GM19328 (cell line): ENCODE results near the gene RPL12.

Experiments used
- ATAC-seq: cut with Tn5 transposase; IDR thresholded peaks from one replicate; pipeline ENCODE4 v1.9.1; 2021; ENCODE audit warnings: mild to moderate bottlenecking, moderate library complexity; ENCODE audit not compliant: unreplicated experiment

Gene RPL12

DNA sequence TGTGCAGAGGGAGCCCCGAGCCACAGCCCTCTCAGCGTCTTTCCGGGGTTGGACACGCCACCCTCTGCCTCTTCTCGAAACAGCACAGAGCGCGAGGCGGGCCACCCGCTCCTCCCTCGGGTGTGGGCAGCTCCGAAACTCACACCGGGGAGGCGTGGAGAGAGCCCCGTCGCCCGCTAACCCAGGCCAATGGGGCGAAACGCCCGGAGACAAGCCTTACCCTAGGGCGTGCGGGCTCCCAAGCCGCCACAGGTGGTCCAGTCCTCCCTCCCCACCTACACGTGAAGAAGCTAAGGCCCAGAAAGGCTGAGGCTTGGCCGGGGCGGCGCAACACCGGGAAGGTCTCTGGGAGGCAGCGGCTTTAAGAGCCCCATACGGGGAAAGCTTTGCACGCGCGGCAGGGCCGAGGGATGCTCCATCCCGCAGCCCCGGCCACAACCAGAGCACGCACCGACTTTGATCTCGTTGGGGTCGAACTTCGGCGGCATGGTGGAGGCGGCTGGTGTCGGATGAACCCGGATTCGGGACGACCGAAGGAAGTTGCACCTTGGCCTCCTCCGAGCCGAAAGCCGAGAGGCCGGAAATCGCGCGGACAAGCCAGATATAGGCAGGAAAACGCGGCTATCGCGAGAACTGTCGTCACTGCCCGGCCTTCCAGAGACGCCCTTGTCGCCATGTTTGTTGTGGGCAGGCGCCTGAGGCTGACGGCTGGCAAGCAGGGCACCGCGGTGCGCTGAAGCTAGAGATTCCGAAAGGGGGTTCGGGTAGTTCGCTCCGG is at the start of gene RPL12, which contains the start of gene LRSAM1:
TSS of gene RPL12 (minus strand) at position 577 of the 778 bp plus-strand sequence. CDS start at position 488, 89 bp downstream.
TSS of gene LRSAM1 (plus strand) at position 681 of the 778 bp plus-strand sequence. CDS start 3,018 bp downstream, outside the sequence.
- ATAC-seq = peak; percentile 60

- no peak for ATAC-seq
Measured at GRCh38 chr9:127500862-127501261, 49.7 kb upstream of the RPL12 start.

DNA sequence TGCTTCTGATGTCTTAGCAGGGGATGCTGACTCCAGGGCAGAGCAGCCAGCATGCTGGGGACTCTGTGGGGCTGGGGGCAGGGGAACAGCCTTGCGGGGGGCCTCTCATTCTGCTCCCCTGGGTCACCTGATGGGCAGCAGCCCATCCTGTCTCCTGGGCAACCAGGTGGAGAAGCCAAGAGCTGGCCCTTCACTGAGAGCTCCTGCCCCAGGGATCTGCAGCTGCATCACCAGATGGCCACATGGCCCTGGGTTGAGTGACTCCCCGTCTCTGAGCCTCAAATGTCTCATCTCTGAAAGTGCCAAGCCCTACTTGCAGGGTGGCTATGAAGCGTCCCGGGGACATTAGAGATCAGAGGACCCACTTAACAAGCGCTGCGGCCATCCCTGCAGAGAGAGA is 49.2 kb upstream of the RPL12 start:
- no peak for ATAC-seq

- no peak for ATAC-seq
Measured at GRCh38 chr9:127498298-127498697, 47.1 kb upstream of the RPL12 start.

- ATAC-seq = no peak
Measured at GRCh38 chr9:127497656-127498290, 46.6 kb upstream of the RPL12 start.

DNA sequence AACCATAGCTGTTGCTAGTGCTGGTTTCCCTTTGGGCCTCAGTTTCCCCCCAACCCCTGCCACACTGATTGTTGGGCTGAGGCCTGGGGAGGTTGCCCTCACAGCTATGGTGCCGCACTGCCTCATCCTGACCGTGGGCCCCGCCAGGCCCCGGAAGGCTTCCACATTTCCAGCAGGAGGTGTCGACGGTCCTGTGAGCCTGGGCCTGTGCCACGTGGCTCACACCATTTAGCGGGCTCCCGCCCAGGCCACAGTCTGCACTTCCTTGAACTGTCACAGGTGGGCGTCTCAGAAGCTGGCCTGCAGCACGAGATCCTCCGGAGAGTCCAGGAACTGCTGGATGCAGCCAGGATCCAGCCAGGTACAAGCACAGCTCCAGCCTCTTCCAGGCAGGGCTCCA is 45.8 kb upstream of the RPL12 start:
- no peak for ATAC-seq

DNA sequence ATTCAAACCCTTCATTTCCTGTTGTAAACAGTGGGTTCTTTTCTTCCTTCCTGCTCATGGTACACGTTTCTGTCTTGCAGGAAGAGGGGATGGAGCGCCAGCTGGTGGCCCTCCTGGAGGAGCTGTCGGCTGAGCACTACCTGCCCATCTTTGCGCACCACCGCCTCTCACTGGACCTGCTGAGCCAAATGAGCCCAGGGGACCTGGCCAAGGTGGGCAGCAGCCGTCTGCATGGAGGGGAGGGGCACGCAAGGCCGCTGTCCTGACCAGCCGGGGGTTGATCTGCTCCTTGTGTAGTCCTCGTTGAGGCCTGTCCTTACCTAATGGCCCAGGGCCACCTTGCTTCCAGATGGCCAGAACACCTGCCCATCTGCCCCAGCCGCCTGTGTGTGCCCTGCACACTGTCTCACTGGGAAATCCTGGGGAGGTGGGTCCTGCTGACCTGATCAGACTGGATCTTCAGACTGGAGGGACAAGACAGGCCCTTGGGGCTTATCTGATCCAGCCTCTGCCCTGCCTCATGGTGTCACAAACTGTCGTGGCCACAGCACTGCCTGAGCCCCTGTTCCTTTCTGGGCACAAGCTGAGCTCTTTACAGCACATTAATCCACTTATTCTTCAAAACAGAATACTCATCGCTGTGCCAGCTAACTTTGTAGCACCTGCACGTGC is 44.8 kb upstream of the RPL12 start:
- ATAC-seq = no peak

- no peak for ATAC-seq
Measured at GRCh38 chr9:127494304-127494702, 43.1 kb upstream of the RPL12 start.

DNA sequence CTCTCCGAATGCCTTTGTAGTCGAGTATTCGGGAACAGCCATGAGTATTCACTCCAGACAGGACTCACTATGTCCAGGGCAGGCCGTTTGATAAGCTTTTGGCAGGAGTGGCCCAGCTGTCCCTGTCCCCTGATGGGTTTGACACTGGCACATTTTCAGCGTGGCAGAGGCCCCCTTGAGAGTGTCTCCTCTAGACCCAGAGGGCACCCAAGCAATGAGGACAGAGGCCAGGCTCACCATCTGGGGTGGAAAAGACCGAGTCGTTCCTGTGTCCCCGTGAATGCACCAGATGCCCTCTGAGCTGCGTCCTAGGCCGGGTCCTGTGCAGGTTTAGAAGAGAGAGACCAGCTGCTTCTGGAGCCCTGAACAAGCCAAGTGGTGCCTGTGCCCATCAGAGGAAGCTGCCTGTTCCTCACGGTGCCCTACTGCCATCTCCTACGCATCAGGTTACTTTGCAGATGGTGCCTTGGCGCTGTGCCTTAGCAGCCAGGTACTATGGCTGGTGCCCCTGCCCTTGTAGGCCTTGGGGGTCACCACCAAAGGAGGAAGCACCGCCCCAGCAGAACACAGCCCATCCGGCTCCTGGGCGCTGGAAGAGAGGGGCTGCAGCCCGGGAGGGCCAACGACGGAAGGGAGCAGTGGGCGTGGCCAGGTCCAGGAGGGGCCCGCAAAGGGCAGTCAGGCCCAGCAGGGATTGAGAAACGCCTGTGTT is 42.5 kb upstream of the RPL12 start:
- ATAC-seq = no peak

GRCh38 chr9:127492616-127493015 is 41.4 kb upstream of the RPL12 start:
- ATAC-seq = no peak

- no peak for ATAC-seq
Measured at GRCh38 chr9:127491516-127491915, 40.3 kb upstream of the RPL12 start.

DNA sequence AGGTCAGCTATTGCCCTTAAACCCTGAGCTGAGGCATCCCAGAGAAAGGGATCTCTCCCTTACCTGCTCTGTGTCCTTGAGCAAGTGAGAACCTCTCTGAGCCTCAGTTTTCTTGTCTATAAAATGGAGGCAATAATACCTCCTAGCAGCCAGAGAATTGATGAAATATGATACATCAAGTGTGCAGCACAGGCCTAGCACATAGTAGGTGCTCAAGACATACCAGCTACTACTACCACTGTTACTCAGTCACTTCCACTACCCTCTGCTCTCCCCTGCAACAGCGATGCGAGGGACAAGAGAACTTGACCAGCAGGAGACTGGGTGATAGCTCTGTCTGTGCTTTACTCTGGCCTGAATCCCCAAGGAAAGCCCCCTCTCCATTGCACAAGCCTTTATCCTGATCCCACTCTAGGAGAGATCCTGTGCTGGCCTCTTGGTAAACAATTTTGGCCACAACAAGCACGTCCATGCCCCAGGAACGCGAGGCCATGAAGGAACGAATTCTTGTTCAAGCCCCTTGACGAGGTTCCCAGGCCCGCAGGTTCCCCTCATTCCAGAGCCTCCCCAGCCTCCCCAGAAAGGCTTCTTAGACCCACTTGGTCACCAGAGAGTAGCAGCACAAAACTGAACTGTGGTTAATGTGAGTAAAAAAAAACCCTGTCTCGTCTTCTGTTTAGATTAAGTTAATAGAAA is 39.5 kb upstream of the RPL12 start:
- ATAC-seq = no peak

DNA sequence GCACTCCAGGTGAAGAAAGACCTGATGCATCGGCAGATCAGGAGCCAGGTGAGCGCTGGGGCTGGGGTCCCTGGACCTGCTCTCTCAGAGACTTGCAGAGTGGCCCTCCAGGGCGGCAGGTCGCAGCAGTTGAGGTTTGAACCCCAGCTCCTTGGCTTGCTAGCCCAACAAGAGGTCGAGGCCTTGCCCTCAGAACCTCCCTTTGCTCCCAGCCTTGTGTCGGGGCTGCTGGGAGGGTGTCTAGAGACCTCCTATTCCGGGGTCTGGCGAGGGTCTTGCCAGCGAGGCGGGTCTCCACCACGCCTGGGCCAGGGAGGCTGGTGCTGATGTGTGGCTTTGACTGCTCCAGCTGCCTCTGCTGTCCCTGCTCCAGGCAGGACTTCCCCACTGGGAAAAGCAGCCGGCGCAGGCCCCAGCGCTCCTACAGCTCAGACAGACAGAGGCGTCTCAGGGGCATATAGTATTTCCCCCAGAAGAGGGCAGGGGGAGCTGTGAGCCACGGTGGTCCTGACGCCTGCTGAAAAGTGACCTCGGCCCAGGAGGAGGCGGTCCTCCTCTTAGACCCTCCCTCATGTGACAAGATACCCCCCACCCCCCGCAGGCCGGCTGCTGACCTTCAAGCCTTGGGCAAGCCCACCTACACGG is 38.4 kb upstream of the RPL12 start:
- no peak for ATAC-seq

DNA sequence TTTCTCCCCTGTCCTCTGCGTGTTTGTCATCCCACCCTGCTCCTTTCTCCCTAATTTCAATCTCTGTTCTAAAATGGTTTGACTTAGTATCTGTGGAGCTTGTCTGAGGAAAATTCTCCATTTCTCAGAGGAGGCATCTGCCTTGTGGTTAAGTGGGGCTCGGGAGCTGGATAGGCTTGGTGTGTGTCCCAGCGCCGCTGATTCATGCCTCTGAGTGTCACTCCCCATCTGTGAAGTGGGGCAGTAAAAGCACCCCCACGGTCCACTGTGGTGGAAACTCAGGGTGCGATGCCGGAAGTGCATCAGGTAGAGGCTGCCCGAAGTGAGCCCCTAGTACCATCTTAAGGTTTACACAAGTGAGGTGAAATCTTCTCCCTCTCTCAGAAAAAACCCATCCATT is 37.7 kb upstream of the RPL12 start:
- ATAC-seq = no peak

GRCh38 chr9:127485995-127486394 is 34.8 kb upstream of the RPL12 start:
- no peak for ATAC-seq

DNA sequence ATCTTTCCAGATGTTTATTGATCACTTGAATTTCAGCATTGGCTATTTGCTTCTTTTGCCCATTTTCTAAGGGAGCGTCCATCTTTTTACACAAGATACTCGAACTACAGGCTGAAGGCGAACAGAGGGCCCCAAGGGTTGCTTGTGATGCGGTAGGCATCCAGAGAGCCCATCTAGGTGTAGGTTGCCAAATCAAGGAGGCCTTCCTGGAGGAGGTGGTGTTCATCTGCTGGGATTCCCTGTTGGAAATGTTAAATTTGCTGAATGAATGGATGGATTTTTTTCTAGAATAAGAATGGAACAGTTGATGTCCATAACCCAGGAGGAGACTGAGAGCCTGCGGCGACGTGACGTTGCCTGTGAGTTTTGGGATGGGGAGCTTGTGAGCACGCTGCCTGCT is 31.5 kb upstream of the RPL12 start:
- no peak for ATAC-seq

- ATAC-seq = no peak
Measured at GRCh38 chr9:127479507-127480081, 28.4 kb upstream of the RPL12 start.

DNA sequence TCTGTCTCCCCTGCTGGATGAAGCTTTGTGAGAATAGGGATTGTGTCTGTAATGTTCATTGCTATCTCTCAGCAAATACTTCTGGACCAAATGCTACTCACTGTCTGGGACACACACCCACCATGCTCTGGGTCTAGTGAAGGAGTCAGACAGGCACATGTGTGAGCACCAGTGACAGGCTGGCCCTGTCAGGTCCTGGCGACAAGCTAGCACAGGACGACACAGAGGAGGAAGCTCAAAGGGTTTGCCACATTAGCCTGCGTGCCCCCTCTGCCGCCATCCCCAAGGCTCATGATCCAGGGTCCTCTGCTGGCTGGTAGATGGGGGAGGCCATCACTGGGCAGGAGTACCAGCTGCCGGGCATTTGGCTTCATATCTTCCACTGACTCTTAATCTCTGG is 23.4 kb upstream of the RPL12 start:
- ATAC-seq = no peak

- no peak for ATAC-seq
Measured at GRCh38 chr9:127473932-127474331, 22.7 kb upstream of the RPL12 start.

GRCh38 chr9:127473501-127473900 is 22.3 kb upstream of the RPL12 start:
- no peak for ATAC-seq
